ENCODE data around the gene PSMC1.
"Not testable (repeated sequence)": the region's sequence is repeated elsewhere in the genome, so short reads cannot be mapped to it uniquely, and the experiment has no call there.

The PSMC1 gene

DNA sequence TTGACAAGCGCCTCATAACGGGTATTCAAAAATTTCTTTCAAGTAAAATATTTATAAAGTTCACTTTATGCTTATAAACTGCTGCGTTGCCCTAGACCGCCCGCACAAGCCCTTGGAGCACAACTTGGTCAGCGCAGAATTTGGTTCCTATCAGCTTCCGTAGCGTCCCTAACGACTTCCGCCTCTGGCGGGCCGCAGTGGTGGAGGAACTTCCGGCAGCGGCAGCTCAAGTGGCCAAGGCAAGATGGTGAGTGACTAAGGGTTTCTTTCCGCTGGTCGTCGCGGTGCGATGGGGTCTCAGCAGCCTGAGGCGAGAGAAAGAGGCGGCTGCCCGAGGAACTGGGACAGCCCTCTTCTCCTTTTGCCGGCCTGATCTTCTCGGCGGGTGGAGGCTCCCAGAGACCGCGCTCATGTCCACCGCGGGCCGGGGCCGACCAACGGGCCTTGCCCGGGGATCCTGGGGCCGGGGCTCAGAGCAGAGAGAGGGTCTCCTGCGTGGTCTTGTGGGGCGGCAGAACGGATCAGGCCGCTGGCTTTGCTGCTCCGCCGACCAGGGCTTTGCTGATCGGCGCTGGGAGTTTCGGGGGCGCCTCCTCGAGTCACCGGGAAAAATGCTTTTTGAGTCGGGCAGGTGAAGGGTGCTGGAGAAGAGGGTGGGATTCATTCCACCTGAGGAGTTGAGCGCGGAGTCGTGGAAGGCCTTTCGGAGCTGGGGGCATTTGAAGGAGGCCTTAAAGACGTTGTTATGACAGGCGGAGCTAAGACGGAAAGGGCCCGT, at the start of gene PSMC1:
PSMC1 (plus strand) TSS at position 200 of the 778 bp plus-strand sequence; CDS start at position 245, 45 bp downstream.
- H3K36me3 ChIP-seq, result peaks cover 26% of the 10 kb centered on the region
- TF ChIP-seq, protein P1, sequence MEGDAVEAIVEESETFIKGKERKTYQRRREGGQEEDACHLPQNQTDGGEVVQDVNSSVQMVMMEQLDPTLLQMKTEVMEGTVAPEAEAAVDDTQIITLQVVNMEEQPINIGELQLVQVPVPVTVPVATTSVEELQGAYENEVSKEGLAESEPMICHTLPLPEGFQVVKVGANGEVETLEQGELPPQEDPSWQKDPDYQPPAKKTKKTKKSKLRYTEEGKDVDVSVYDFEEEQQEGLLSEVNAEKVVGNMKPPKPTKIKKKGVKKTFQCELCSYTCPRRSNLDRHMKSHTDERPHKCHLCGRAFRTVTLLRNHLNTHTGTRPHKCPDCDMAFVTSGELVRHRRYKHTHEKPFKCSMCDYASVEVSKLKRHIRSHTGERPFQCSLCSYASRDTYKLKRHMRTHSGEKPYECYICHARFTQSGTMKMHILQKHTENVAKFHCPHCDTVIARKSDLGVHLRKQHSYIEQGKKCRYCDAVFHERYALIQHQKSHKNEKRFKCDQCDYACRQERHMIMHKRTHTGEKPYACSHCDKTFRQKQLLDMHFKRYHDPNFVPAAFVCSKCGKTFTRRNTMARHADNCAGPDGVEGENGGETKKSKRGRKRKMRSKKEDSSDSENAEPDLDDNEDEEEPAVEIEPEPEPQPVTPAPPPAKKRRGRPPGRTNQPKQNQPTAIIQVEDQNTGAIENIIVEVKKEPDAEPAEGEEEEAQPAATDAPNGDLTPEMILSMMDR (IDR thresholded peaks at IDR 0.05), result peak; percentile 43
- H3K4me3 ChIP-seq (ENCODE audit: low read depth in 1 of 2, low read length in 1 of 2), result peak within 1 kb of the TSS; percentile 80 to 94
- no peaks in the 10 kb centered on the region for H3K9me3 ChIP-seq
- H3K27me3 ChIP-seq, result peaks cover 37% of the 10 kb centered on the region
- peaks cover 20 to 22% of the 10 kb centered on the region in 2 experiments for H3K4me1 ChIP-seq (ENCODE audit: control insufficient read depth in 1 of 2, insufficient read depth in 1 of 2, low read depth in 1 of 2, low read length in 1 of 2)
- H3K27ac ChIP-seq, result peak within 1 kb of the TSS; percentile 81

DNA sequence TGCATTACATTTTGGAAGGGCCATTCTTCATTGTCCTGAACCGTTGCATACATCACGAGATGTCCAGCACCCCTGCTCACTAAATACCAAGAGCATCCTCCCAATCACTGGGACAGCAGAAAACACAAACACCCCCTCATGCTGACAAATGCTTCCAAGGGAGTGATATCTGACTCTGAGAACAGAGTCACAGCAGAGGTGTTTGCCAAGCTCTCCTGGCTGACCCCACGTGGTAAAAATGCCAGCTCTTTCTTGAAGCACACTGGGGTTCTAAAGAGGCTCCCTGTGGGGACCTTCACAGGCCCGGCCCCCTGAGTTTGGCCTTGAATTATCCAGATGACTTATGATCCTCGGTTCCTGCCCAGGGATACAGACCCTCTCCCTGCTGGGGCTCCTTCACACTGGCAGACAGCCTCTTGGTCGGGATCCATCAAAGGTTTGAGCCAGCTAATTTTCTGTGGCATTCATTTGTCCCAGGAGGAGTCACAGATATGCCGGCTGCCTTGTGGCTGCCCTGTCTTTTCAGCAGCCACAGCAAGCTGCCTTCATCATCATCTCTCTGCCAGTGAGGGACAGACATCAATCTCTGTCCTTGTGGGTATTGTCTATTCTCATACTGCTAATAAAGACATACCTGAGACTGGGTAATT, 43.1 kb upstream of the PSMC1 start:
- Histone ChIP-seq H3K4me1 (ENCODE audit: control insufficient read depth in 1 of 2, insufficient read depth in 1 of 2, low read depth in 1 of 2, low read length in 1 of 2) (no peaks in the 10 kb centered on the region), H3K4me3 (ENCODE audit: low read depth in 1 of 2, low read length in 1 of 2) (no peak overlapping the region), H3K27ac (no peak overlapping the region), H3K9me3 (no peaks in the 10 kb centered on the region), H3K27me3 (peaks cover 9% of the 10 kb centered on the region), H3K36me3 (no peaks in the 10 kb centered on the region)
- TF ChIP-seq, protein P1 (IDR thresholded peaks at IDR 0.05), result no peak

DNA sequence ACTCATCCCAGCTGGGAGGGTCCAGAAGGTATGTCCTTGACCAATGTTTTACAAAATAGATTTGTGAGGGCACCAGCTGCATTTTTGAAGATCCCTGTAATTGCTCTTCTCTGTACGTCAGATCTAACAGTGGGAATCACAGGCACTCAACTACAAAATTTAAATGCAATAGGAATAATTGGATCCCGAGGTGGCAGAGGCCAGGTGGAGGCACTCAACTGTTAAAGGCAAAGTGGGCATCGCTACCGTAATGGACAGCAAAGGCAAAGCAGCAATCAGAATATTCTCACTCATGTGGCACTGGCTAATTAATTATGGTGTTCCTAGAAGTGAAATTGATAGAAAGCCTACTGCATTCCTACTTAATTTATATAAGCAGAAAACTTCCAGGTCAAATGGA, 27.9 kb upstream of the PSMC1 start:
- H3K4me3 ChIP-seq (ENCODE audit: low read depth in 1 of 2, low read length in 1 of 2), result no peak overlapping the region
- peaks cover 28% of the 10 kb centered on the region for H3K27me3 ChIP-seq
- no peaks in the 10 kb centered on the region for H3K9me3 ChIP-seq
- H3K36me3 ChIP-seq, result no peaks in the 10 kb centered on the region
- H3K4me1 ChIP-seq (ENCODE audit: control insufficient read depth in 1 of 2, insufficient read depth in 1 of 2, low read depth in 1 of 2, low read length in 1 of 2), result no peaks in the 10 kb centered on the region
- TF ChIP-seq, protein P1 (IDR thresholded peaks at IDR 0.05), result no peak
- no peak overlapping the region for H3K27ac ChIP-seq

DNA sequence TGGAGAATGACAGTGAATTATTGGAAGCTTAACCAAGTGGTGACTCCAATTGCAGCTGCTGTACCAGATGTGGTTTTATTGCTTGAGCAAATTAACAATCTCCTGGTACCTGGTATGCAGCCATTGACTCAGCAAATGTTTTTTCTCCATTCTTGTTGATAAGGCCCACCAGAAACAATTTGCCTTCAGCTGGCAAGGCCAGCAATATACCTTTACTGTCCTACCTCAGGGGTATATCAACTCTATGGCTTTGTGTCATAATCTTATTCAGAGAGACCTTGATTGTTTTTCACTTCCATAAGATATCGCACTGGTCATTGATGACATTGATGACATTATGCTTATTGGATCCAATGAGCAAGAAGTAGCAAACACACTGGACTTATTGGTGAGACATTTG, 26.4 kb upstream of the PSMC1 start:
- not testable (repeated sequence) for H3K36me3 ChIP-seq; H3K4me3 ChIP-seq (ENCODE audit: low read depth in 1 of 2, low read length in 1 of 2); H3K4me1 ChIP-seq (ENCODE audit: control insufficient read depth in 1 of 2, insufficient read depth in 1 of 2, low read depth in 1 of 2, low read length in 1 of 2); H3K9me3 ChIP-seq; H3K27ac ChIP-seq
- H3K27me3 ChIP-seq, result peaks cover 35% of the 10 kb centered on the region

DNA sequence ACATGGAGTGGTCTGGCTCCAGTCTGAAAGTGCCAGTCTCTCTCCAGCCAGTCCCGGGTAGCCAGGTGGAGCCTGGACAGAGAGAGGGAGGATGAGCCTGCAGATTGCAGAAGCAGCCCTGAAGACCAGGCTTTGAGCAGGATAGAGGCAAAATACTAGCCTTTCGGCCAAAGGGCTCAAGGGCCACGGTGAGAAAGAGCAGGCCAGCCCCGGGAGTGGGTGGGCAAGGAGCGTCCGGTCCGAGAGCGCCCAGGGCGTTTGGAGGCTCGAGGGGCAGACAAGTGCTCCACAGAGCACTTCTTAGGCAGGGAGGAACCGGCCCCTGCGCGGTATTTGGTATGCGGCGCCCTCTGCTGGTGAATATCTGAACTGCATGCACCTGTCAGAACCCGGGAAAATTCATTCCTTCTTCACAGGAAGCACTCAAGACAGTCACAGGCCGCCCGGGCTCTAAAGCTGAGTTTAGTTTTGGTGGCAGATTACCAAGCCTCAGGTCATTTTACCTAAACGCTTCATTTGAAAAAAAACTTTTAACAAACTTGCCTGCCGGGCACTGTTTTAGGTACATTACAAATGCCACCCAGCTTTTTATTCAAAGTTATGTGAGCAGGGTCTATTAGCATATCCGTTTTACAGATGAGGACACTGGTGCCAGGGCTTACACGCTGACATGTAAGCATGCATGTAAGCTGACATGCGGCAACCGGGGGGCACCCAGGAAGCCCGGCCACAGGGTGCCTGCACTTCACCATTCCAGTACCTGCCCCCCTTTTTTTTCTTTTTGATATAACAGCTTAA, 21.0 kb upstream of the PSMC1 start:
- Histone ChIP-seq H3K36me3 (no peaks in the 10 kb centered on the region), H3K9me3 (peaks cover 20% of the 10 kb centered on the region), H3K4me3 (ENCODE audit: low read depth in 1 of 2, low read length in 1 of 2) (no peak overlapping the region), H3K27me3 (peaks cover 13% of the 10 kb centered on the region), H3K4me1 (ENCODE audit: control insufficient read depth in 1 of 2, insufficient read depth in 1 of 2, low read depth in 1 of 2, low read length in 1 of 2) (peaks cover 0 to 6% of the 10 kb centered on the region in 2 experiments), H3K27ac (no peak overlapping the region)
- TF ChIP-seq, protein P1 (IDR thresholded peaks at IDR 0.05), result peak; percentile 92
